Astrocyte (in vitro differentiated cells and primary cell): ENCODE measurements around the gene TMEM259. TPM values are rescaled to one million over a fixed set of nuclear protein-coding genes. Genes with fewer than 3 reads are reported as not detected.
A peak's percentile ranks its signal among the peaks of the same experiment; 100 is the strongest.

Experiments
- DNase-seq: peaks from one replicate; pipeline ENCODE4 v3.0.0-alpha.2; 2010; ENCODE audit warnings: low read depth
- FAIRE-seq: peaks from 2 replicates; lab custom pipeline; 2011; peaks lifted over from hg19 to GRCh38; lab: Jason Lieb, UNC
- H2AFZ ChIP-seq: 2 replicates; pipeline ENCODE4 v1.6.0; 2012; ENCODE audit warnings: low read depth, low read length, inconsistent platforms
- H3K27ac ChIP-seq: 2 replicates; pipeline ENCODE4 v1.5.1; 2011; ENCODE audit warnings: low read depth, low read length, inconsistent platforms
- H3K27me3 ChIP-seq: 2 replicates; pipeline ENCODE4 v1.6.0; 2011; ENCODE audit warnings: low read length, inconsistent platforms; ENCODE audit not compliant: insufficient read depth
- H3K36me3 ChIP-seq: 2 replicates; pipeline ENCODE4 v1.5.1; 2011; ENCODE audit warnings: low read length, inconsistent platforms; ENCODE audit not compliant: insufficient read depth
- H3K4me1 ChIP-seq: 2 replicates; pipeline ENCODE4 v1.5.1; 2011; ENCODE audit warnings: low read length, inconsistent platforms; ENCODE audit not compliant: insufficient read depth
- H3K4me2 ChIP-seq: 2 replicates; pipeline ENCODE4 v1.6.0; 2012; ENCODE audit warnings: low read length, inconsistent platforms
- H3K4me3 ChIP-seq: 2 replicates; pipeline ENCODE4 v1.5.1; 2011; ENCODE audit warnings: low read depth, mild to moderate bottlenecking, low read length, inconsistent platforms; ENCODE audit not compliant: insufficient read depth
- H3K79me2 ChIP-seq: 2 replicates; pipeline ENCODE4 v1.6.0; 2012; ENCODE audit warnings: mild to moderate bottlenecking, low read length, inconsistent platforms; ENCODE audit not compliant: insufficient read depth
- H3K9ac ChIP-seq: 2 replicates; pipeline ENCODE4 v1.6.0; 2012; ENCODE audit warnings: mild to moderate bottlenecking, low read length, inconsistent platforms
- H3K9me3 ChIP-seq: 2 replicates; pipeline ENCODE4 v1.5.1; 2012; ENCODE audit warnings: low read depth, mild to moderate bottlenecking, low read length, inconsistent platforms; ENCODE audit not compliant: insufficient read depth
- H4K20me1 ChIP-seq: 2 replicates; pipeline ENCODE4 v1.6.0; 2012; ENCODE audit warnings: low read length, inconsistent platforms; ENCODE audit not compliant: insufficient read depth
- H3K27ac Mint-ChIP-seq: one replicate; pipeline ENCODE4 v1.8.0; 2021; ENCODE audit warnings: mild to moderate bottlenecking, mixed read lengths; ENCODE audit not compliant: unreplicated experiment
- H3K27me3 Mint-ChIP-seq: one replicate; pipeline ENCODE4 v1.8.0; 2021; ENCODE audit warnings: low read depth, mixed read lengths; ENCODE audit not compliant: unreplicated experiment
- H3K36me3 Mint-ChIP-seq: one replicate; pipeline ENCODE4 v1.8.0; 2021; ENCODE audit warnings: low read depth, mixed read lengths; ENCODE audit not compliant: unreplicated experiment
- H3K4me1 Mint-ChIP-seq: one replicate; pipeline ENCODE4 v1.8.0; 2021; ENCODE audit warnings: low read depth, mixed read lengths; ENCODE audit not compliant: unreplicated experiment
- H3K4me3 Mint-ChIP-seq: one replicate; pipeline ENCODE4 v1.8.0; 2021; ENCODE audit warnings: mild to moderate bottlenecking, moderate library complexity, mixed read lengths; ENCODE audit not compliant: unreplicated experiment
- H3K9me3 Mint-ChIP-seq: one replicate; pipeline ENCODE4 v1.8.0; 2021; ENCODE audit warnings: mild to moderate bottlenecking, mixed read lengths; ENCODE audit not compliant: unreplicated experiment
- CTCF ChIP-seq: IDR thresholded peaks from 2 replicates; pipeline ENCODE4 v1.5.1; 2011; ENCODE audit warnings: low read depth, mild to moderate bottlenecking, inconsistent platforms, low read length, moderate library complexity; ENCODE audit not compliant: insufficient read depth
- EZH2 ChIP-seq: IDR thresholded peaks from 2 replicates; pipeline ENCODE4 v1.6.1; 2012; ENCODE audit warnings: mild to moderate bottlenecking, low read length, inconsistent platforms; ENCODE audit not compliant: insufficient read depth
- total RNA-seq: library from RNA; stranded (reverse); gene quantifications from 2 replicates; pipeline ENCODE4 v1.2.1, GENCODE V29; 2021

Gene TMEM259
- total RNA-seq, 1 donor from 2014 or later = 155 TPM

GRCh38 chr19:1052349-1052975 is 31.5 kb upstream of the TMEM259 start:
- Mint-ChIP-seq H3K4me3 (peak overlapping the region; percentile 40), H3K27me3 (no peaks in the 10 kb centered on the region), H3K27ac (no peak overlapping the region), H3K4me1 (no peaks in the 10 kb centered on the region), H3K9me3 (no peaks in the 10 kb centered on the region), H3K36me3 (peaks cover 17% of the 10 kb centered on the region)
- Histone ChIP-seq H4K20me1 (no peaks in the 10 kb centered on the region), H3K4me3 (no peak overlapping the region), H3K79me2 (no peaks in the 10 kb centered on the region), H3K27ac (no peak overlapping the region), H3K27me3 (no peaks in the 10 kb centered on the region), H3K36me3 (no peaks in the 10 kb centered on the region), H3K4me2 (no peak overlapping the region), H3K4me1 (no peaks in the 10 kb centered on the region), H3K9ac (no peak overlapping the region), H2AFZ (no peak overlapping the region), H3K9me3 (peaks cover 14% of the 10 kb centered on the region)
- FAIRE-seq (no peak), DNase-seq (no peak)
- TF ChIP-seq EZH2 (no peak), CTCF (no peak)

- H3K27ac Mint-ChIP-seq = no peak overlapping the region
- FAIRE-seq = no peak
- no peaks in the 10 kb centered on the region for H3K4me1 ChIP-seq
These were observed 30.9 kb upstream of the TMEM259 start for GRCh38 chr19:1051791-1052190.

More at GRCh38 chr19:1051791-1052190, 30.9 kb upstream of the TMEM259 start:
- no peaks in the 10 kb centered on the region for H3K4me1 Mint-ChIP-seq
- Histone ChIP-seq H3K27ac (no peak overlapping the region), H3K4me3 (no peak overlapping the region), H3K9ac (no peak overlapping the region), H4K20me1 (no peaks in the 10 kb centered on the region), H3K79me2 (no peaks in the 10 kb centered on the region), H3K27me3 (no peaks in the 10 kb centered on the region), H3K36me3 (no peaks in the 10 kb centered on the region), H2AFZ (no peak overlapping the region), H3K4me2 (no peak overlapping the region), H3K9me3 (peaks cover 8% of the 10 kb centered on the region)
- no peaks in the 10 kb centered on the region for H3K27me3 Mint-ChIP-seq
- H3K36me3 Mint-ChIP-seq = peaks cover 11% of the 10 kb centered on the region
- no peak for TF ChIP-seq CTCF
- no peak for TF ChIP-seq EZH2
- H3K9me3 Mint-ChIP-seq = no peaks in the 10 kb centered on the region
- H3K4me3 Mint-ChIP-seq = no peak overlapping the region
- no peak for DNase-seq
